Right lobe of liver (tissue), 6 donors: ENCODE results near the gene SCFD2. TPM values are rescaled to one million over a fixed set of nuclear protein-coding genes. Genes with fewer than 3 reads are reported as not detected.

Experiments used
- ATAC-seq, 4 donors: fragments of 200-7000 bp; cut with Tn5 transposase; one replicate each; pipeline ENCODE4 v1.9.1; 2020; ENCODE audit warnings: mild to moderate bottlenecking in 4 of 4, moderate library complexity in 4 of 4
- DNase-seq, 3 donors: peaks; one replicate each; pipeline ENCODE4 v3.0.0-alpha.2; 2020
- H3K27ac ChIP-seq, 3 donors: fragments of 200-600 bp; one replicate each; pipeline ENCODE4 v1.8.0; 2022
- H3K27me3 ChIP-seq, 2 donors: fragments of 200-600 bp; one replicate each; pipeline ENCODE4 v1.8.0; 2022
- H3K36me3 ChIP-seq, 4 donors: fragments of 200-600 bp; sonication (generic) in 1 of 4; one replicate each; pipeline versions ENCODE4 v1.5.1 to v1.8.0; 2017 to 2022; ENCODE audit warnings: control low read depth in 1 of 4
- H3K4me1 ChIP-seq, 4 donors: fragments of 200-600 bp; sonication (generic) in 1 of 4; one replicate each; pipeline versions ENCODE4 v1.5.1 to v1.8.0; 2017 to 2022; ENCODE audit warnings: control low read depth in 1 of 4
- H3K4me3 ChIP-seq, 3 donors: fragments of 200-600 bp; one replicate each; pipeline ENCODE4 v1.8.0; 2022
- H3K9me3 ChIP-seq, 4 donors: fragments of 200-600 bp; sonication (generic) in 1 of 4; one replicate each; pipeline versions ENCODE4 v1.5.1 to v1.8.0; 2017 to 2022; ENCODE audit warnings: control low read depth in 1 of 4
- POLR2A ChIP-seq: fragments of 450-650 bp; IDR thresholded peaks from one replicate; pipeline ENCODE4 v1.6.1; 2017; ENCODE audit warnings: antibody characterized with exemption, mild to moderate bottlenecking
- WGBS: methylation state at CpG from one replicate; pipeline ENCODE4 v1.1.6; 2018; ENCODE audit warnings: low coverage, low lambda C conversion rate; ENCODE audit not compliant: insufficient coverage; ENCODE audit errors: missing lambda C conversion rate; 5-methylcytosine and 5-hydroxymethylcytosine counted together
- intact Hi-C, 2 donors: fragments of 100-400 bp; cut with DNase I; formaldehyde crosslinking; loops; one replicate each; pipeline versions ENCODE4 v1.11.2 to v1.14.1; 2022
- total RNA-seq, 6 experiments: library from RNA; depleted of rRNA in 2 of 6; stranded (reverse); fragments of >200 nt in 2 of 6; fragmentation: NEBNext Ultra II Directional in 3 of 6; extraction: Animal tissue kit (Norgen Biotek cat#: 25700) in 3 of 6; gene quantifications; one replicate each; pipeline versions ENCODE4 v1.1.0 to v1.2.4, GENCODE V29; 2016 to 2023
- TF ChIP-seq, protein P1 (sequence below), 4 donors: fragments of 200-600 bp in 3 of 4; fragments of 450-650 bp in 1 of 4; IDR thresholded peaks; one replicate each; pipeline versions ENCODE4 v1.5.1 to v1.8.0; 2016 to 2022; ENCODE audit warnings: antibody characterized with exemption in 4 of 4, mild to moderate bottlenecking in 2 of 4
- donor health status: DM: no; HTN: yes; CAD: no.
- donor health status: DM: no; HTN: no; CAD: no.
- donor health status: DM: no; HTN: no; CAD: no.
- donor health status: DM: no; HTN: yes; CAD: no.
- donor health status: DM: no; HTN: yes; CAD: no.

The SCFD2 gene
- total RNA-seq, 6 experiments from 2014 or later, result 7.6 to 17.1 (median 10.3) TPM

DNA sequence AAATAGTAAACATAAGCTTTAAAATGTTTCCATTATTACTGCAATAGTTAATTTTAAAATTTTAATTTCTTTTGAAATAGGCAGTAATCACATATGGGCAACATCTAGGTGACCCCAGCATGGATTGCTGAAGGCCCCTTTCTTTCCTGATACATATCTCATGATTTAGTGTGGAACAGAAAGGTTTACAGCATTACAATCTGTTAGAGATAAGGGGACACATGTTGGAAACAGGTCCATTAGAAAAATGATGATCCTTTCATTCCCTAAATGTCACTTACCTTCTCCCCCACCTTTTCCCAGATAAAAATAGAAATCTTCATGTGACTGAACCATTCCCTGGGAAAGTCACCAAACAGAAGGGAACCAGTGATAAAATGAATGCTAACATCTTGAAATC is 413.3 kb downstream of the SCFD2 start:
- TF ChIP-seq, protein P1, sequence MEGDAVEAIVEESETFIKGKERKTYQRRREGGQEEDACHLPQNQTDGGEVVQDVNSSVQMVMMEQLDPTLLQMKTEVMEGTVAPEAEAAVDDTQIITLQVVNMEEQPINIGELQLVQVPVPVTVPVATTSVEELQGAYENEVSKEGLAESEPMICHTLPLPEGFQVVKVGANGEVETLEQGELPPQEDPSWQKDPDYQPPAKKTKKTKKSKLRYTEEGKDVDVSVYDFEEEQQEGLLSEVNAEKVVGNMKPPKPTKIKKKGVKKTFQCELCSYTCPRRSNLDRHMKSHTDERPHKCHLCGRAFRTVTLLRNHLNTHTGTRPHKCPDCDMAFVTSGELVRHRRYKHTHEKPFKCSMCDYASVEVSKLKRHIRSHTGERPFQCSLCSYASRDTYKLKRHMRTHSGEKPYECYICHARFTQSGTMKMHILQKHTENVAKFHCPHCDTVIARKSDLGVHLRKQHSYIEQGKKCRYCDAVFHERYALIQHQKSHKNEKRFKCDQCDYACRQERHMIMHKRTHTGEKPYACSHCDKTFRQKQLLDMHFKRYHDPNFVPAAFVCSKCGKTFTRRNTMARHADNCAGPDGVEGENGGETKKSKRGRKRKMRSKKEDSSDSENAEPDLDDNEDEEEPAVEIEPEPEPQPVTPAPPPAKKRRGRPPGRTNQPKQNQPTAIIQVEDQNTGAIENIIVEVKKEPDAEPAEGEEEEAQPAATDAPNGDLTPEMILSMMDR (IDR thresholded peaks at IDR 0.05), result no peak
- TF ChIP-seq POLR2A, result no peak
- intact Hi-C loops, result no loop called here
- no peak for ATAC-seq

DNA sequence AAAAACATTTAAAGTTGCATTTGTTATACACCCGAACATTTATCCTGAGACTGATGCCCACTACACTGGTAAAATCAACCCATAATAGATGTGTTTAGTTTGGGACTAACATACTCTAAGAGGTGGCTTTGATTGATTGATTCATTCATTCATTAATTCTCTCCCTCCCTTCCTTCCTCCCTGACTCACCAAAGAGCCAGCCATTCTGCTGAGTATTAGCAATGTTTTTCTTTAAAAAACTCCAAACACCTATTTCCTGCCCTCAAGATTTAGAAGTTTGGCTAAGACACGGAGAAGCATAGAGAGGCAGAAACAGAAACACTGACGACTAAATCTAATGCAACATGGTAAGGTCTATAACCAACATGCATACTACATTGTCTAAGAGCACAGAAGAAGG is 414.8 kb downstream of the SCFD2 start:
- DNase-seq (no peak), ATAC-seq (no peak)
- Histone ChIP-seq H3K4me1 (peaks cover 0 to 15% (median 3%) of the 10 kb centered on the region in 4 donors), H3K27ac (no peak overlapping the region), H3K27me3 (no peaks in the 10 kb centered on the region), H3K36me3 (no peaks in the 10 kb centered on the region), H3K4me3 (no peak overlapping the region), H3K9me3 (no peaks in the 10 kb centered on the region)
- WGBS, result 83% methylated on average over 3 of the region's 3 CpGs
- no peak for TF ChIP-seq POLR2A
- TF ChIP-seq, protein P1 (IDR thresholded peaks at IDR 0.05), result no peak
- intact Hi-C loops, result no loop called here

More for the DNA sequence above, 413.3 kb downstream of the SCFD2 start:
- H3K4me3 ChIP-seq, result no peak overlapping the region
- H3K27ac ChIP-seq, result no peak overlapping the region
- peaks cover 0 to 6% (median 3%) of the 10 kb centered on the region in 4 donors for H3K4me1 ChIP-seq
- no peak for DNase-seq
- no peaks in the 10 kb centered on the region for H3K9me3 ChIP-seq
- no peaks in the 10 kb centered on the region for H3K27me3 ChIP-seq
- H3K36me3 ChIP-seq, result no peaks in the 10 kb centered on the region

DNA sequence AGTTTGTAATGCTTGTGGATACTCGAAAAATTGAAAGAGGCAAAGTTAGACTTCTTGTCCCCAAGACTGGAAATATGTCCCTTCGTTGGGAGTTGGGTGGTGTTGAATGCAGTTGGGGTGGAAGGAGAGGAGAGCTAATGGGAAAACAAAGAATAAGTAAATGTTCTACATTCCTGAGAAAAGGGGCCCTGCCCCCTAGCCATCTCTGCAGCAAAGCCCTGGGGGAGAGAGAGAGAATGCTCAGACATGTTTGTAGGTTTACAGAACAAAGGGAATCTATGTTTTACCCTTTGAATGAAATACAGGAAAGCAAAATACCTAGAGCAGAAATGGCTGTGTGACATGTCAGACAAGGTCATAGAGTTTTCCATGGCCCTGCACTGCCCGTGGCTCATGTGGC is 415.6 kb downstream of the SCFD2 start:
- Histone ChIP-seq H3K27me3 (no peaks in the 10 kb centered on the region), H3K9me3 (no peaks in the 10 kb centered on the region), H3K36me3 (no peaks in the 10 kb centered on the region), H3K4me3 (no peak overlapping the region), H3K4me1 (peaks cover 0 to 15% (median 3%) of the 10 kb centered on the region in 4 donors), H3K27ac (no peak overlapping the region)
- WGBS, result 100% methylated on average over 3 of the region's 3 CpGs
- ATAC-seq (no peak), DNase-seq (no peak)
- intact Hi-C loops, result no loop called here
- TF ChIP-seq, protein P1 (IDR thresholded peaks at IDR 0.05), result no peak
- no peak for TF ChIP-seq POLR2A

DNA sequence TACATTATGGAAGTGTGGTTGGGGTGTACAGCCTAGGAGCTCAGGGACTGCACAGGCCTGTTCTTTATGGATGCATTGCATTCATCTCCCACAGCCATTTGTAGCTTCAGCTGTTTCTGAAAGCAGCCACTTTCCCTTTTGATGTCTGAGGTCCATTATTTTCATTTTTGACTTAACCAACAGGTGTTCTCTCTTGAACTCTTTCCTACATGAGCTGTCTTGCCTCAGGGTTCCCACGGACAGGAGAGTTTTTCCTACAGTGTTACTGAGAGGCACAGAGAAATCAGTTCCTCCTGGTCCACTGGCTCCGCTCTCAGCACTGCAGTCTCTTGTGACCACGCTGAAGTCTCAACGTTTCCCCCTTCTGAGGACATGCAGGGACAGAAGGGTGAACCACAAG is 416.5 kb downstream of the SCFD2 start:
- intact Hi-C loops, result no loop called here
- H3K4me3 ChIP-seq, result no peak overlapping the region

More for the DNA sequence above, 416.5 kb downstream of the SCFD2 start:
- Histone ChIP-seq H3K36me3 (no peaks in the 10 kb centered on the region), H3K27me3 (no peaks in the 10 kb centered on the region), H3K27ac (no peak overlapping the region), H3K9me3 (no peaks in the 10 kb centered on the region), H3K4me1 (peaks cover 0 to 15% (median 3%) of the 10 kb centered on the region in 4 donors)
- no peak for DNase-seq
- 89% methylated on average over 4 of the region's 4 CpGs for WGBS
- TF ChIP-seq, protein P1 (IDR thresholded peaks at IDR 0.05), result no peak
- TF ChIP-seq POLR2A, result no peak
- ATAC-seq, result no peak
